Posterior vena cava (tissue), 2 donors: ENCODE results near the gene PRICKLE3. TPM values are rescaled to one million over a fixed set of nuclear protein-coding genes. Genes with fewer than 3 reads are reported as not detected.
"Not testable (repeated sequence)": the region's sequence is repeated elsewhere in the genome, so short reads cannot be mapped to it uniquely, and the experiment has no call there.

ENCODE experiments used
- DNase-seq: peaks from one replicate; pipeline ENCODE4 v3.0.0-alpha.2; 2020; ENCODE audit warnings: low spot score
- intact Hi-C, 2 donors: fragments of 100-400 bp; cut with DNase I; formaldehyde crosslinking; loops; one replicate each; pipeline versions ENCODE4 v1.14.1 to v1.14.2; 2022 to 2023
- total RNA-seq, 2 donors: library from RNA; stranded (reverse); fragmentation: NEBNext Ultra II Directional; extraction: Animal tissue kit (Norgen Biotek cat#: 25700); gene quantifications; one replicate each; pipeline ENCODE4 v1.2.1, GENCODE V29; 2021
- donor health status: DM: yes; HTN: yes; CAD: no.
- donor health status: DM: yes; HTN: yes; CAD: no.

Gene PRICKLE3
- total RNA-seq, 2 donors from 2014 or later, result 7.3 to 8.0 TPM

- no peak for DNase-seq
- intact Hi-C loops, result no loop called here
Measured at GRCh38 chrX:49187526-49187925, 1.4 kb upstream of the PRICKLE3 start.

- no peak for DNase-seq
- intact Hi-C loops, result no loop called here
Measured at GRCh38 chrX:49187028-49187394, 838 bp upstream of the PRICKLE3 start.

DNA sequence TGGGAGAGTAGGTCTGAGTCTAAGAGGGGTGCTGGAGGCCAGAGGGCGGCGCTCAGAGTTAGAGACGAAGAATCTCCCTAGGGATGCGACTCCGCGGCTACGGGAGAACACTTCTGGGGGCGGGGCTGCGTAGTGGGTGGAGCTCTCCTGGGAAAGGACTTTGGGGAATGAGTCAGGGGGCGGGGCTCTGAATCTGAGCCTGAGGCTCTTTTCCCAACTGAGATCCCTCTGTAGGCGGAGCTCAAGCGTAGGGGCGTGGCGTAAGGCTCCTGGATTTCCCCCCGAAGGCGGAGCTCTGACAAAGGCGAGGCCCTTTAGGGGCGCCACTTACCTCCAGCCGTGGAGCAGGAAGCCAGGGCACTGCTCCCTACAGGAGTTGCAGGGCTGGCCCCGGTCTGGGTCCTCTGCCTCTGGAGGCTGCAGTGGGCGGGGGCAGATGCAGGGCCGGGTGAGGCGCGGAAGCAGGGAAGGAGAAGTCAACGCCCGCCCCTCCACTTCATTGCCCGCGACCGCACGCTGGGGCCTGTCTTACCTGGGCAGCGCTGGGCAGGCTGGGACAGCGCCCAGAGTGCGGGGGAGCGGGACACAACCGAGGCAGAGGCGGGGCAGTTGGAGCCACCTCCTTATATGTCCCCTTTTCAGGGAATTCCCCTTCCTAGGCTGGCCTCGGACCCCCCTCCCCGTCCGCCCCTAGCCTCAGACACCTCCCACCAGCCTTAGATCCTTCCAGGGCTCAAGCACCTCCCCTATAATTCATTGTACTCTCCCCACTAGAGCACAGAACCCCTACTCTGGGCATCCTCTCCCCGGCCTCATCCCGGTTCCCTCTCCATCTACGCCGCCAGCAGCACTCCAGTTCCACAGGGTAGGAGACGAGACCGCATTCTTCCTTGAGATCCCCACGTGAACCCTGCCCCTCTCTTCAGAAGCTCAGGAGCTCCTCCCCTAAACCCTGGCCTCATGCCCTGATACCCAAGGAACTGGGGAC, 1.6 kb downstream of the PRICKLE3 start:
- intact Hi-C loops, result no loop called here
- DNase-seq, result peak; percentile 95

DNA sequence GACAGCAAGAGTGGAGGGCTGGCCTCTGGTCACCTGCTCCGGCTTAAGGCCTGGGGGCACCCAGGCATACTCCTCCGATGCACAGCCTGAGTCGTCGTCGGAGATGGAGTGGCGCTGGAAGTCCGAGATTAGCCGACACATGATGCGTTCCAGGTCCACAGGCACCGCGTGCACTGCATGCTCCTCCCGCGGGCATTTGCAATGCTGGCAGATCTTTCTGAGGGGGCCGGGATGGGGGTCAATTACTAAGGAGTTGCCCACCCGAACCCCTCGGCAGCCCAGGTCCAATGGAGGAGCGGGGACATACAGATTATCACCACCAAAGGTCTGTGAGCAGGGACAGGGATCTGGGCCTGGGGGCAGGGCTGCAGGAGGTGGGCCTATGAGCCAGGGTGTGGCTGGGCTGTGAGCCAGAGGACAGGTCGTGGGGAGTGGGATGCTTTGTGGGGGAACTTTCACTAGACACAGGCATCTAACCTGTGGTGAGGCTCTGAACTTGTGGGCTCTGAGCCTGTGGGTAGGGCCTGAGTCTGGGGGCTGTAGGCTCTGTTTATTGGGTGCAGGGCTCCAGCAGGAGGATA, 2.4 kb downstream of the PRICKLE3 start:
- intact Hi-C loops, result no loop called here
- DNase-seq, result no peak

- no peak for DNase-seq
- intact Hi-C loops, result no loop called here
Measured at GRCh38 chrX:49179358-49179757, 6.8 kb downstream of the PRICKLE3 start.

- intact Hi-C loops, result no loop called here
- DNase-seq, result no peak
Measured at GRCh38 chrX:49178537-49178936, 7.6 kb downstream of the PRICKLE3 start.

DNA sequence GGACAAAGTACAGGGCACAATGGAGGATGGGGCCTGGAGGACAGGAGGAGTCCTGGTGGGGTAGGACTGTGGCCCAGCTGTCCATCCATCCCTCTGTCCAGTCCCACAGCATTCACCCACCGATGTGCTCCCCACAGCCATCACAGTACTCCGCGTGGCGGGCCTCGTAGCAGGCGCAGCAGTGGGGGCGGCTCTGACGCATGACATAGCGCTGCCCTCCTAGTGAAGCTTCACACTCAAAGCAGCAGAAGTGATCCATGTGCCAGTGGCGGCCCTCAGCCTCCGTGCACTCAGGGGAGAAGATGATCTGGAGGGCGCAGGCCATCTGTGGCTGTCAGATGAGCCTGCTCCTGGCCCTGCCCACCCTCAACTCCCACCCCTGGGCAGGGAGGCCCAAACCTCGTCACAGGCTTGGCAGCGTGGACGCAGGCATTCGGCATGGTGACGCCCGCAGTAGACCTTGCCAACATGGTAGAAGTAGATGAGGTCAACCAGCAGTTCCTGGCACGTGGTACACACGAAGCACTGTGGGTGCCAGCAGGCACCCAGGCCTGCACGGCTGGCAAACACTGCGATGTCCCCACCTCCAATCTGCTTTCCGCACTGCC, 8.2 kb downstream of the PRICKLE3 start:
- intact Hi-C loops, result no loop called here
- DNase-seq, result no peak

DNA sequence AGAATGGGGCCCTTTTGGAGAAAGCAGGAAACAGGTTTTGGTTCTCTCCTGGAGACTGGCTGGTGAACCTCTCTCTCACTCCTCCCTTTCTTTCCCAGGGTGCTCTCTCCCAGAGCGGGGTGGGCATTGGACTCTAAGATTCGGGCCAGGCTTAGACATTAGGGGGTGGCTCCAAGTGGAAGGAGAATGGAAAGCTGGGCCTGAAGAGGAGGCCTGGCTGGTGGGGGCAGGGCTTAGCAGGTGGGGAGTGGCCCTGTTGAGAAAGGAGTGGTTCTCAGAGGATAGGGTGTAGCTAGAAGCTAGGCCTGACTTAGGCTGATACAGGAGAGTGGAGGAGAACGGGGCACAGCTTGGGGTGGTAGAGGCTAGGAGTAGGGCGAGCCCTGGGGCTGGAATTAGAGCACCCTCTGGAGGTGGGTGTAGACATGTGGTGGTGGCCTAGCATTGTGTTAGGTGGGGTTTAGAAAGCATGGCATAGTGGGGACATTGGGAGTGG, 8.8 kb downstream of the PRICKLE3 start:
- intact Hi-C loops, result no loop called here
- DNase-seq, result no peak

DNA sequence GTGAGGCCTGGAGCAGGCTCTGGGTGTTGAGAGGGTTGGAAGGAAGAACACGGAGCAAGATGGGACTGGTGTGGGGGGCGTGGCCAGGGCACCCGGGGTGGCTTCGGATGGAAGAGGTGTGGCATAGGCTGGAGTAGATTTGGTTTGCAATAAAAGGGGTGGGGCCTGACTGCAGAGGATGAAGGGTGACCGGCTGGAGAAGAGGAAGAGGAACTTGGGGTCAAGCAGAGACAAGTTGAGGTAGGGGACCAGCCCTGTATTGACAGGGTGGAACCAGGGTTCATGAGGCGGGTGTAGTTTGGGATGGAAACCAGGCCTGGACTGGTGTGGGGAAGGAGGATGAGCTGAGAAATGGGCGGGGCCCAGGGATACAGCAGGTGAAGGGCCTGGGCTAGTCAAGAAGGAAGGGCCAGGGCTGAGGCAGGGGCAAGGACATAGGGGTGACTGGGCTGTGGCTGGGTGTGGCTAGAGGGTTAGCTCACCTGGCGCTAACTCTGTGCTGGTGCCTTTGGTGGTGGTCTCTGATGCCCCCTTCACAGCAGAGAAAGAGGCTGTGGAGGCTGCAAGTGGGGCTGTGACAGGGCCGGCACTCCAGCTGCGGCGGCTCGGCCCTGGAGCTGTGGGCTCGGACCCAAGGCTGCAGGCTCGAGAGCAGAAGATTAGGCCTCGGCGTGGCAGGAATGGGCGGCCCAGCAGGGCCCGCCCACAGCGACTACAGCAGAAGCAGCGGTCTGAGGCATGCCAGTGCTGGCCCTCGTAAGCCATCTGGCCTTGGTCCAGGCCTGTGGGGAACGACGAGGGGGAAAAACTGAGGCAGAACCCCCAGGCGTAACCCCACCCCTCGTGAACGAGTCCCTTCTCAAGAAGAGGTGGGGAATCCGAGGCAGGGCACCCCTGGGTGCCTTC, 9.5 kb downstream of the PRICKLE3 start:
- intact Hi-C loops, result no loop called here
- DNase-seq, result peak; percentile 83

GRCh38 chrX:49175435-49176274, 10.5 kb downstream of the PRICKLE3 start:
- DNase-seq, result no peak

GRCh38 chrX:49174723-49175122, 11.4 kb downstream of the PRICKLE3 start:
- intact Hi-C loops, result no loop called here
- DNase-seq, result no peak

More at GRCh38 chrX:49175435-49176274, 10.5 kb downstream of the PRICKLE3 start:
- intact Hi-C loops, result no loop called here

- DNase-seq, intact Hi-C loops: not testable (repeated sequence)
Measured at GRCh38 chrX:49173544-49173943, 12.6 kb downstream of the PRICKLE3 start.

DNA sequence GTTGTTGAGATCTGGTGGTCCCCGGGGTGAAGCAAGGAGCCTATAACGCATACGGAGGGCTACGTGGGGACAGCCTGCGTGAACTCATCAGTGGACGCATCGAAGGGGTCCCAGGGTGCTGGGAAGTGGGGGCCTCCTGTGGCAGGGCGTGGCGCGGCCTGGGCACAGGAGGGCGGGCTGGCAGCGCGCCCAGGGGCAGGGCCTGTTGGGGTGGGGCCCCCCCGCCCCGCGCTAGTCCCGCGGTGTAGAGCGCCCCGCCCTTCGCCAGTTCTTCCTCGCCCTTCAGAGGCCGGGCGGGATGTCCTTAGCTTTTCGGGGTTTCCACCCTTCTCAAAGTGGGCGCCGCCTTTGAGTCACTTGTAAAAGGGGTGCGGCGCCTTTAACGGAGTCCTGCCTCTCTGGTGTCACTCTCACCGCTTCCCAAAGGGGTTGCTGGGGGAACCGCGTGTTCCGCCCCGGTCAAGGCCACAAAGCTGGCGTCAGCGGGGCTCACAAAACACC, 13.8 kb downstream of the PRICKLE3 start:
- intact Hi-C loops, result no loop called here

GRCh38 chrX:49171752-49172279, 14.4 kb downstream of the PRICKLE3 start, which contains the start of gene PLP2:
Gene PLP2, plus strand, starts transcription at chrX:49171898. Its CDS starts 103 bp downstream, at chrX:49172001.
- peak; percentile 88 for DNase-seq
- intact Hi-C loops, result no loop called here

More for the DNA sequence above, 13.8 kb downstream of the PRICKLE3 start:
- DNase-seq, result peak; percentile 92

DNA sequence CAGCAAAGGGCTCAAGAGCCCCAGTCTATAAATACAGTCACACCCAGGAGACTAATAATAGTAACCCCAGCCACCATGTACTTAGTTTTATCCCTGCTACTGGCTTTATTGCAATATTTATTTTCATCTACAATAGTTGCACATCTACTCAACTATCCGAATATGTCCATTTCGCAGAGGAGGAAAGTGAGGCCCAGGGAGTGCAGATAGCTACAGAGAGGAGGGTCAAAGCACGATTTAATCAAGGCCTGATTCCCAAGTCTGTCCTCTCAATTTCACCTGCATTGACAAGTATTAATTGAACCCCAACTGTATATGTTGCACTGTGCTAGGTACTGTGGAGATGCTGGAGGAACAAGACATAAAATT, 18.4 kb downstream of the PRICKLE3 start:
- no peak for DNase-seq
- intact Hi-C loops, result loop anchor here in 1 of 2 donors (5.0 kb wide), 1 partner anchor 645 kb away; no protein-coding TSS in a partner anchor

DNA sequence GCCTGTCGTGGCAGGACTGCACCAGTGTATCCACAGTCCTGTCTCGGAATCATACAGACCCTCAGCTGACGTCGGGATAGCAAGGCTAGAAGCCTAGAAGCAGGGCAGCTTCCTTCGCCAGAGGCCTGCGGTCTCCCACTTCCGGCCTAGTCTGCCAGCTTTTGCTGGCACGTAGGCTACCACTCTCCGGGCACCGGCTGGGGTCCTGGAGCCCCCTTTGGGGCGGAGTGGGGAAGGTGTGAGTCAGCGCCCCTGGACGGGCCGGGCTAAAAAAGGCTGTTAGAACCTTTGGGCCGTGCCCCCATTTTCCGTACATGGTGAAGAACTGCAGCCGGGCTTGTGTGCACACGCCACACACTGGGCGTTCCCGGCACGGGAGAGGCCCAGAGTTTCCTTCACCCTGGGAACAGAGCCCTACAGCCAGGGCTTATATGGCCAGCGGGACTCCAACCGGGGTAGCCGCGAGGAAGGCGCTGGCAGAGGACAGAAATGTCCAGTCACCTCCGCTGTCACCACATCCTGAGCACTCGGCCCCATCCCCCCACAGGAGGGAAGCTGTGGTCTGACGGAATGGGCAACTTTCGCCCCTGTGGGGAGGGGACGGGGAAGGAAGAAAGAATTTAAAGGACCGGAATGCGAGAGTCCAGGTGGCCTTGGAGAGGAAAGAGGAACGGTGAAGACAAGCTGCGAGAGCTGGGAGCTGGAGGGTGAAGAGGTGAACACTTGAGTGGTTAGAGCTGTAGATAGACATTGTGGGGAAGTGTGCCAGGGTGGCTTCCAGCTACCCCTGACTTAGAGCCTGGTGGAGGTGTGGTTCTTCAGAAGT, 19.0 kb downstream of the PRICKLE3 start:
- intact Hi-C loops, result loop anchor here in 1 of 2 donors (5.0 kb wide), 1 partner anchor 645 kb away; no protein-coding TSS in a partner anchor
- peak; percentile 95 for DNase-seq
